Measurements from ENCODE around the gene RGS10. TPM values are rescaled to one million over a fixed set of nuclear protein-coding genes. Genes with fewer than 3 reads are reported as not detected.
A peak's percentile ranks its signal among the peaks of the same experiment; 100 is the strongest.

RGS10 gene
- total and polyA plus RNA-seq, 2 of the 8 experiments (the other 6 are each of a cell fraction or from before 2014, with no cell fraction given): 5.5 to 13.1 TPM

GRCh38 chr10:119541046-119541445 is 1.5 kb downstream of the RGS10 start:
- Histone ChIP-seq H4K91ac (replicated peaks; ENCODE audit: insufficient read length, low read length) (no peak overlapping the region), H3K79me2 (ENCODE audit: control insufficient read depth in 1 of 2, insufficient read depth in 2 of 2, low read length in 2 of 2) (no peaks in the 10 kb centered on the region), H3K4me3 (ENCODE audit: extremely low read depth in 1 of 4, insufficient read depth in 2 of 4, low read depth in 3 of 4, low read length in 4 of 4) (peak overlapping the region in 2 of 4 experiments; percentile 65 to 79; a peak in 2 of 8 replicates), H3K9ac (replicated peaks in 1 of 4; ENCODE audit: extremely low read depth in 1 of 4, low read depth in 3 of 4, low read length in 3 of 4) (no peak overlapping the region), H3K9me3 (ENCODE audit: insufficient read depth in 2 of 2, low read depth in 1 of 2, low read length in 1 of 2) (no peaks in the 10 kb centered on the region), H3K14ac (ENCODE audit: insufficient read length) (no peak overlapping the region), H2BK5ac (ENCODE audit: low read depth, low read length) (no peak overlapping the region), H3K27ac (ENCODE audit: low read depth, low read length) (no peak overlapping the region), H3K18ac (ENCODE audit: extremely low read depth, low read length) (no peak overlapping the region), H3K27me3 (replicated peaks in 1 of 4; ENCODE audit: control insufficient read depth in 3 of 4, extremely low read depth in 1 of 4, insufficient read depth in 3 of 4, low read length in 3 of 4) (peaks cover 17 to 44% (median 28%) of the 10 kb centered on the region in 4 experiments), H4K5ac (ENCODE audit: insufficient read length, low read depth, low read length) (no peak overlapping the region), H3K4me1 (replicated peaks in 1 of 4; ENCODE audit: control insufficient read depth in 3 of 4, insufficient read depth in 4 of 4, low read length in 3 of 4) (peaks cover 2 to 14% (median 8%) of the 10 kb centered on the region in 4 experiments; a peak in 6 of 7 replicates), H4K20me1 (replicated peaks in 1 of 2; ENCODE audit: control insufficient read depth in 1 of 2, insufficient read depth in 2 of 2, low read length in 2 of 2) (peaks cover 0 to 7% of the 10 kb centered on the region in 2 experiments), H2AFZ (ENCODE audit: low read length) (no peak overlapping the region), H2BK12ac (ENCODE audit: low read depth, low read length) (no peak overlapping the region), H3K4ac (replicated peaks; ENCODE audit: insufficient read length, low read depth, low read length) (no peak overlapping the region), H3K23ac (ENCODE audit: insufficient read length) (no peak overlapping the region), H3K56ac (replicated peaks; ENCODE audit: insufficient read length, low read depth, low read length) (no peak overlapping the region), H3K23me2 (ENCODE audit: low read depth, low read length) (peaks cover 19% of the 10 kb centered on the region), H3K79me1 (ENCODE audit: low read depth, low read length) (no peaks in the 10 kb centered on the region), H2BK120ac (replicated peaks; ENCODE audit: low read depth, low read length) (no peak overlapping the region), H4K8ac (ENCODE audit: extremely low read depth, insufficient read depth, low read length) (no peak overlapping the region), H3K36me3 (ENCODE audit: control insufficient read depth in 2 of 4, insufficient read depth in 4 of 4, low read length in 3 of 4) (no peaks in the 10 kb centered on the region; a peak in 1 of 8 replicates), H2BK20ac (ENCODE audit: low read length) (no peak overlapping the region), H2AK5ac (ENCODE audit: low read depth, low read length) (no peak overlapping the region), H2BK15ac (ENCODE audit: low read length) (no peak overlapping the region), H3K4me2 (ENCODE audit: insufficient read depth in 1 of 2, low read depth in 2 of 2, low read length in 2 of 2) (peak overlapping the region in 1 of 2 experiments; percentile 100; a peak in 1 of 4 replicates)
- ChIA-PET POLR2A (ENCODE audit: partially characterized antibody) (interaction anchor here (0.6 kb wide), 1 partner anchor 31 kb away, joined by 3 read pairs; no protein-coding TSS in a partner anchor), CTCF (ENCODE audit: partially characterized antibody) (no interaction called here)
- DNase-seq (ENCODE audit: low read depth in 1 of 2, low spot score in 2 of 2) (no peak), FAIRE-seq (no peak)
- 77% methylated on average over 6 of the region's 6 CpGs; no CpG with 5 or more reads in 1 of the 2 experiments for WGBS, 2 experiments (ENCODE audit: extremely low coverage in 1 of 2, insufficient coverage in 1 of 2, insufficient read length in 1 of 2, insufficient replicate concordance in 2 of 2, low coverage in 1 of 2, low lambda C conversion rate in 2 of 2, missing lambda C conversion rate in 1 of 2)
- TF ChIP-seq TAF1 (IDR thresholded peaks at IDR 0.05; ENCODE audit: low read depth, low read length): no peak
- TF ChIP-seq BRCA1 (IDR thresholded peaks at IDR 0.05; ENCODE audit: low read depth, low read length): no peak
- no peak for TF ChIP-seq TAF7 (optimal IDR thresholded peaks at IDR 0.05; ENCODE audit: borderline replicate concordance, low read depth, low read length)
- no peak for TF ChIP-seq SRF (IDR thresholded peaks at IDR 0.05; ENCODE audit: low read depth, low read length)
- TF ChIP-seq USF2 (IDR thresholded peaks at IDR 0.05; ENCODE audit: low read length): no peak
- no peak for TF ChIP-seq TCF12 (IDR thresholded peaks at IDR 0.05; ENCODE audit: low read depth, low read length)
- TF ChIP-seq CBX5 (IDR thresholded peaks at IDR 0.05; ENCODE audit: low read depth, low read length): no peak
- no peak for TF ChIP-seq RBBP5 (IDR thresholded peaks at IDR 0.05; ENCODE audit: borderline replicate concordance, low read depth, low read length)
- TF ChIP-seq CEBPB (IDR thresholded peaks at IDR 0.05; ENCODE audit: low read depth, low read length): no peak
- TF ChIP-seq HDAC6 (IDR thresholded peaks at IDR 0.05; ENCODE audit: low read depth, low read length): no peak
- no peak for TF ChIP-seq ATF3 (IDR thresholded peaks at IDR 0.05; ENCODE audit: insufficient read depth, low read depth, low read length)
- TF ChIP-seq GTF2F1 (IDR thresholded peaks at IDR 0.05; ENCODE audit: borderline replicate concordance, low read depth, low read length): no peak
- no peak for TF ChIP-seq POLR2A (IDR thresholded peaks at IDR 0.05; ENCODE audit: control extremely low read depth in 1 of 2, low read depth in 2 of 2, low read length in 2 of 2)
- no peak for TF ChIP-seq FOSL1 (IDR thresholded peaks at IDR 0.05; ENCODE audit: insufficient read depth, low read depth, low read length)

Data from H1 (cell line).